Endometrial microvascular endothelial cells (primary cell): ENCODE measurements around the gene FNIP2. TPM values are rescaled to one million over a fixed set of nuclear protein-coding genes. Genes with fewer than 3 reads are reported as not detected.
"Not testable (repeated sequence)": the region's sequence is repeated elsewhere in the genome, so short reads cannot be mapped to it uniquely, and the experiment has no call there.

Experiments
- in situ Hi-C: cut with HindIII; loops from 2 replicates; pipeline ENCODE4 v1.10.0; 2017; ENCODE audit warnings: low sequenced_read_pairs, low pct_unique_long_range_greater_than_20kb; ENCODE audit errors: inconsistent ontology term
- total RNA-seq: library from RNA; depleted of rRNA; stranded (reverse); fragments of >200 nt; gene quantifications from one replicate; pipeline ENCODE4 v1.2.3, GENCODE V29; 2015; ENCODE audit errors: inconsistent ontology term

FNIP2 gene
- total RNA-seq, 1 donor from 2014 or later: 11.7 TPM

- in situ Hi-C loops: no loop called here
Measured at GRCh38 chr4:158786955-158787354, 18.1 kb downstream of the FNIP2 start.

- in situ Hi-C loops: no loop called here
Measured at GRCh38 chr4:158787709-158788475, 19.1 kb downstream of the FNIP2 start.

- in situ Hi-C loops: no loop called here
Measured at GRCh38 chr4:158788516-158788915, 19.7 kb downstream of the FNIP2 start.

- in situ Hi-C loops: no loop called here
Measured at GRCh38 chr4:158789853-158790252, 21.0 kb downstream of the FNIP2 start.

- in situ Hi-C loops: no loop called here
Measured at GRCh38 chr4:158793021-158793420, 24.2 kb downstream of the FNIP2 start.

- in situ Hi-C loops: not testable (repeated sequence)
Measured at GRCh38 chr4:158793430-158793829, 24.6 kb downstream of the FNIP2 start.

GRCh38 chr4:158796370-158797140, 27.7 kb downstream of the FNIP2 start:
- in situ Hi-C loops: no loop called here

- in situ Hi-C loops: no loop called here
Measured at GRCh38 chr4:158798062-158798461, 29.2 kb downstream of the FNIP2 start.

- in situ Hi-C loops: no loop called here
Measured at GRCh38 chr4:158799013-158799770, 30.4 kb downstream of the FNIP2 start.

GRCh38 chr4:158799856-158800255, 31.0 kb downstream of the FNIP2 start:
- in situ Hi-C loops: no loop called here

- in situ Hi-C loops: no loop called here
Measured at GRCh38 chr4:158801066-158801465, 32.2 kb downstream of the FNIP2 start.

GRCh38 chr4:158801677-158802076, 32.9 kb downstream of the FNIP2 start:
- in situ Hi-C loops: no loop called here

- in situ Hi-C loops: no loop called here
Measured at GRCh38 chr4:158802914-158803313, 34.1 kb downstream of the FNIP2 start.

- in situ Hi-C loops: no loop called here
Measured at GRCh38 chr4:158805635-158806471, 37.0 kb downstream of the FNIP2 start.

- in situ Hi-C loops: no loop called here
Measured at GRCh38 chr4:158807691-158808090, 38.9 kb downstream of the FNIP2 start.

GRCh38 chr4:158808399-158808798, 39.6 kb downstream of the FNIP2 start:
- in situ Hi-C loops: no loop called here

- in situ Hi-C loops: not testable (repeated sequence)
Measured at GRCh38 chr4:158809208-158809607, 40.4 kb downstream of the FNIP2 start.

GRCh38 chr4:158809611-158810486, 41.0 kb downstream of the FNIP2 start:
- in situ Hi-C loops: no loop called here
